CD4-positive, alpha-beta T cell treated with Interleukin-12 subunit alpha and Interleukin-12 subunit beta, for 1 hour (primary cell): Measurements from ENCODE around the gene GSTT2B.
"Not testable (repeated sequence)": the region's sequence is repeated elsewhere in the genome, so short reads cannot be mapped to it uniquely, and the experiment has no call there.

Experiments used
- DNase-seq: peaks from one replicate; pipeline ENCODE4 v3.0.0-alpha.2; 2020

GSTT2B gene

GRCh38 chr22:23939017-23939357 is 22.0 kb downstream of the GSTT2B start:
- no peak for DNase-seq

- no peak for DNase-seq
These were observed 22.5 kb downstream of the GSTT2B start for GRCh38 chr22:23938328-23939016.

GRCh38 chr22:23926561-23926960 is 34.4 kb downstream of the GSTT2B start:
- no peak for DNase-seq

GRCh38 chr22:23925020-23925606 is 35.9 kb downstream of the GSTT2B start:
- DNase-seq = no peak

- no peak for DNase-seq
These were observed 38.1 kb downstream of the GSTT2B start for GRCh38 chr22:23922921-23923320.

GRCh38 chr22:23921586-23922201 is 39.3 kb downstream of the GSTT2B start:
- DNase-seq = not testable (repeated sequence)

- not testable (repeated sequence) for DNase-seq
These were observed 40.8 kb downstream of the GSTT2B start for GRCh38 chr22:23920267-23920611.

GRCh38 chr22:23915290-23915689 is 45.7 kb downstream of the GSTT2B start:
- DNase-seq = no peak

GRCh38 chr22:23913661-23914353 is 47.2 kb downstream of the GSTT2B start:
- DNase-seq = peak; percentile 98

- DNase-seq = no peak
These were observed 47.7 kb downstream of the GSTT2B start for GRCh38 chr22:23913306-23913660.

GRCh38 chr22:23912293-23912903 is 48.6 kb downstream of the GSTT2B start:
- DNase-seq = no peak

GRCh38 chr22:23911318-23911980 is 49.5 kb downstream of the GSTT2B start:
- no peak for DNase-seq

GRCh38 chr22:23910496-23911190 is 50.4 kb downstream of the GSTT2B start:
- DNase-seq = no peak

GRCh38 chr22:23909296-23909898 is 51.6 kb downstream of the GSTT2B start:
- DNase-seq = no peak

GRCh38 chr22:23908587-23909205 is 52.3 kb downstream of the GSTT2B start:
- no peak for DNase-seq

- not testable (repeated sequence) for DNase-seq
These were observed 53.6 kb downstream of the GSTT2B start for GRCh38 chr22:23907423-23907822.
